ENCODE measurements around the gene OR10H3.
"Not testable (repeated sequence)": the region's sequence is repeated elsewhere in the genome, so short reads cannot be mapped to it uniquely, and the experiment has no call there.

DNA sequence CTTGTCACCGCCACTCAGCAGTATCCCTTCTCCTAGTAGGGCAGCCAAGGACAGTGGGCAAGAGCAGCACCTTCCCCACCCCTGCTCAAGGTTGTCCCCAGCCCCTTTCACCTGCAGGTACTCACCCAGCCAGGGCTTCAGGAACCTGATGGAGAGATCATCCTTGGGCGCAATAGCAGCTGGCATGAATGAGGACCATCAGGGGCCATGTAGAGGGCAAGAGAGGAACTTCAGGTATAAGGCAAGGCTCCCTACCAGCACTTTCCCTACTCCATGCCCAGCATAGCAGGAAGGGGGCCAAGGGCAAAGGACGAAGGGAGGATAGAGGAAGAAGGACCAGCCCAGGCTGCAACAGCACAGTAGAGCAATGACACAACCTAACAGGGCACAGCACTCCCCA lies 36.4 kb downstream of the OR10H3 start:
- TF ChIP-seq, protein P1, sequence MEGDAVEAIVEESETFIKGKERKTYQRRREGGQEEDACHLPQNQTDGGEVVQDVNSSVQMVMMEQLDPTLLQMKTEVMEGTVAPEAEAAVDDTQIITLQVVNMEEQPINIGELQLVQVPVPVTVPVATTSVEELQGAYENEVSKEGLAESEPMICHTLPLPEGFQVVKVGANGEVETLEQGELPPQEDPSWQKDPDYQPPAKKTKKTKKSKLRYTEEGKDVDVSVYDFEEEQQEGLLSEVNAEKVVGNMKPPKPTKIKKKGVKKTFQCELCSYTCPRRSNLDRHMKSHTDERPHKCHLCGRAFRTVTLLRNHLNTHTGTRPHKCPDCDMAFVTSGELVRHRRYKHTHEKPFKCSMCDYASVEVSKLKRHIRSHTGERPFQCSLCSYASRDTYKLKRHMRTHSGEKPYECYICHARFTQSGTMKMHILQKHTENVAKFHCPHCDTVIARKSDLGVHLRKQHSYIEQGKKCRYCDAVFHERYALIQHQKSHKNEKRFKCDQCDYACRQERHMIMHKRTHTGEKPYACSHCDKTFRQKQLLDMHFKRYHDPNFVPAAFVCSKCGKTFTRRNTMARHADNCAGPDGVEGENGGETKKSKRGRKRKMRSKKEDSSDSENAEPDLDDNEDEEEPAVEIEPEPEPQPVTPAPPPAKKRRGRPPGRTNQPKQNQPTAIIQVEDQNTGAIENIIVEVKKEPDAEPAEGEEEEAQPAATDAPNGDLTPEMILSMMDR (IDR thresholded peaks at IDR 0.05), result not testable (repeated sequence)
- TF ChIP-seq, protein P2, sequence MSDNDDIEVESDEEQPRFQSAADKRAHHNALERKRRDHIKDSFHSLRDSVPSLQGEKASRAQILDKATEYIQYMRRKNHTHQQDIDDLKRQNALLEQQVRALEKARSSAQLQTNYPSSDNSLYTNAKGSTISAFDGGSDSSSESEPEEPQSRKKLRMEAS (IDR thresholded peaks at IDR 0.05; ENCODE audit: low read depth), result not testable (repeated sequence)
- not testable (repeated sequence) for TF ChIP-seq CHD2 (IDR thresholded peaks at IDR 0.05; ENCODE audit: low read length, partially characterized antibody); SIN3A (IDR thresholded peaks at IDR 0.05; ENCODE audit: borderline replicate concordance, low read depth, low read length); FOXM1 (IDR thresholded peaks at IDR 0.05; ENCODE audit: low read depth); MXI1 (IDR thresholded peaks at IDR 0.05; ENCODE audit: low read depth, low read length); SMC3 (IDR thresholded peaks at IDR 0.05; ENCODE audit: low read depth, low read length); JUND (IDR thresholded peaks at IDR 0.05); NRF1 (IDR thresholded peaks at IDR 0.05; ENCODE audit: low read depth, low read length)
- TF ChIP-seq, protein P3, sequence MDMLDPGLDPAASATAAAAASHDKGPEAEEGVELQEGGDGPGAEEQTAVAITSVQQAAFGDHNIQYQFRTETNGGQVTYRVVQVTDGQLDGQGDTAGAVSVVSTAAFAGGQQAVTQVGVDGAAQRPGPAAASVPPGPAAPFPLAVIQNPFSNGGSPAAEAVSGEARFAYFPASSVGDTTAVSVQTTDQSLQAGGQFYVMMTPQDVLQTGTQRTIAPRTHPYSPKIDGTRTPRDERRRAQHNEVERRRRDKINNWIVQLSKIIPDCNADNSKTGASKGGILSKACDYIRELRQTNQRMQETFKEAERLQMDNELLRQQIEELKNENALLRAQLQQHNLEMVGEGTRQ (IDR thresholded peaks at IDR 0.05; ENCODE audit: borderline replicate concordance, low read depth, low read length), result not testable (repeated sequence)
- TF ChIP-seq, protein P4, sequence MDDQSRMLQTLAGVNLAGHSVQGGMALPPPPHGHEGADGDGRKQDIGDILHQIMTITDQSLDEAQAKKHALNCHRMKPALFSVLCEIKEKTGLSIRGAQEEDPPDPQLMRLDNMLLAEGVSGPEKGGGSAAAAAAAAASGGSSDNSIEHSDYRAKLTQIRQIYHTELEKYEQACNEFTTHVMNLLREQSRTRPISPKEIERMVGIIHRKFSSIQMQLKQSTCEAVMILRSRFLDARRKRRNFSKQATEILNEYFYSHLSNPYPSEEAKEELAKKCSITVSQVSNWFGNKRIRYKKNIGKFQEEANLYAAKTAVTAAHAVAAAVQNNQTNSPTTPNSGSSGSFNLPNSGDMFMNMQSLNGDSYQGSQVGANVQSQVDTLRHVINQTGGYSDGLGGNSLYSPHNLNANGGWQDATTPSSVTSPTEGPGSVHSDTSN (IDR thresholded peaks at IDR 0.05), result not testable (repeated sequence)

Data from SK-N-SH (cell line).